Stimulated activated CD8-positive, alpha-beta memory T cell treated with anti-CD3 and anti-CD28 coated beads, Interleukin-12 subunit alpha, Interleukin-12 subunit beta, amount 100 ng/mL, for 4 hours (primary cell): Measurements from ENCODE around the gene DOCK4.

Experiments
- DNase-seq: peaks from one replicate; pipeline ENCODE4 v3.0.0-alpha.2; 2020; ENCODE audit warnings: low read depth

Gene DOCK4

GRCh38 chr7:112012242-112012641 lies 194.0 kb downstream of the DOCK4 start:
- no peak for DNase-seq

- DNase-seq, result no peak
These were observed 195.2 kb downstream of the DOCK4 start for GRCh38 chr7:112010994-112011393.

- no peak for DNase-seq
These were observed 196.1 kb downstream of the DOCK4 start for GRCh38 chr7:112010109-112010508.

GRCh38 chr7:112009081-112009480 lies 197.1 kb downstream of the DOCK4 start:
- no peak for DNase-seq

- DNase-seq, result no peak
These were observed 199.0 kb downstream of the DOCK4 start for GRCh38 chr7:112007185-112007584.

- DNase-seq, result no peak
These were observed 200.1 kb downstream of the DOCK4 start for GRCh38 chr7:112006071-112006470.

- no peak for DNase-seq
These were observed 200.9 kb downstream of the DOCK4 start for GRCh38 chr7:112005205-112005775.

- no peak for DNase-seq
These were observed 204.9 kb downstream of the DOCK4 start for GRCh38 chr7:112001091-112001826.

GRCh38 chr7:111998326-111998725 lies 207.9 kb downstream of the DOCK4 start:
- DNase-seq, result no peak

GRCh38 chr7:111997546-111997945 lies 208.7 kb downstream of the DOCK4 start:
- no peak for DNase-seq

- DNase-seq, result no peak
These were observed 213.6 kb downstream of the DOCK4 start for GRCh38 chr7:111992601-111993000.

- no peak for DNase-seq
These were observed 215.6 kb downstream of the DOCK4 start for GRCh38 chr7:111990643-111991042.

- no peak for DNase-seq
These were observed 218.3 kb downstream of the DOCK4 start for GRCh38 chr7:111987886-111988285.

GRCh38 chr7:111987115-111987826 lies 218.9 kb downstream of the DOCK4 start:
- DNase-seq, result no peak

GRCh38 chr7:111986601-111987000 lies 219.6 kb downstream of the DOCK4 start:
- DNase-seq, result no peak

- DNase-seq, result no peak
These were observed 220.4 kb downstream of the DOCK4 start for GRCh38 chr7:111985798-111986197.

GRCh38 chr7:111982804-111983203 lies 223.4 kb downstream of the DOCK4 start:
- no peak for DNase-seq

- DNase-seq, result no peak
These were observed 224.1 kb downstream of the DOCK4 start for GRCh38 chr7:111982133-111982532.

GRCh38 chr7:111980725-111981124 lies 225.5 kb downstream of the DOCK4 start:
- no peak for DNase-seq

GRCh38 chr7:111975346-111975745 lies 230.9 kb downstream of the DOCK4 start:
- DNase-seq, result no peak

GRCh38 chr7:111960984-111961383 lies 245.2 kb downstream of the DOCK4 start:
- no peak for DNase-seq

- no peak for DNase-seq
These were observed 247.3 kb downstream of the DOCK4 start for GRCh38 chr7:111958896-111959295.

- DNase-seq, result no peak
These were observed 247.8 kb downstream of the DOCK4 start for GRCh38 chr7:111958431-111958830.
